Body of pancreas (tissue), 4 donors: ENCODE data around the gene BPGM. TPM values are rescaled to one million over a fixed set of nuclear protein-coding genes. Genes with fewer than 3 reads are reported as not detected.
A peak's percentile ranks its signal among the peaks of the same experiment; 100 is the strongest.

Source experiments
- ATAC-seq: fragments of 150-250 bp; one replicate; pipeline ENCODE4 v1.9.1; 2016
- DNase-seq, 4 donors: peaks; one replicate each; pipeline ENCODE4 v3.0.0-alpha.2; 2019
- H3K27ac ChIP-seq, 4 donors: fragments of 200-600 bp; sonication (generic); 1 replicate in 3 of 4; 2 replicates in 1 of 4; pipeline versions ENCODE4 v1.5.1 to v1.6.1; 2016 to 2019; ENCODE audit warnings: mild to moderate bottlenecking in 1 of 4, mixed read lengths in 1 of 4, moderate library complexity in 1 of 4
- H3K27me3 ChIP-seq, 2 donors: fragments of 200-600 bp; sonication (generic); one replicate each; pipeline ENCODE4 v1.6.0; 2016; ENCODE audit warnings: mild to moderate bottlenecking in 1 of 2
- H3K36me3 ChIP-seq, 2 donors: fragments of 200-600 bp; sonication (generic); replicated peaks in 1 of 2; 2 replicates each; pipeline ENCODE4 v1.5.1; 2016; ENCODE audit warnings: low read depth in 2 of 2; ENCODE audit not compliant: insufficient read depth in 1 of 2
- H3K4me1 ChIP-seq: fragments of 200-600 bp; sonication (generic); one replicate; pipeline ENCODE4 v1.6.0; 2016
- H3K4me3 ChIP-seq, 2 donors: fragments of 200-600 bp; sonication (generic); 1 replicate in 1 of 2; 2 replicates in 1 of 2; pipeline ENCODE4 v1.5.1; 2016 to 2019
- H3K9me3 ChIP-seq, 3 donors: fragments of 200-600 bp; sonication (generic); 1 replicate in 2 of 3; 2 replicates in 1 of 3; pipeline ENCODE4 v1.5.1; 2016
- POLR2A ChIP-seq, 3 donors: fragments of 450-650 bp; IDR thresholded peaks; one replicate each; pipeline ENCODE4 v1.6.1; 2016; ENCODE audit warnings: antibody characterized with exemption in 3 of 3, mild to moderate bottlenecking in 2 of 3
- whole genome bisulfite sequencing, 2 donors: methylation state at CpG; one replicate each; pipeline ENCODE4 v1.1.5; 2017; 5-methylcytosine and 5-hydroxymethylcytosine counted together
- intact Hi-C: fragments of 100-400 bp; cut with DNase I; formaldehyde crosslinking; loops from one replicate; pipeline ENCODE4 v1.15.1; 2023
- total RNA-seq, 2 donors: library from RNA; depleted of rRNA; stranded (reverse); fragments of >200 nt; gene quantifications; one replicate each; pipeline ENCODE4 v1.1.0, GENCODE V29; 2016
- TF ChIP-seq, protein P1 (sequence below), 7 experiments: fragments of 450-650 bp in 4 of 7; fragments of 200-600 bp in 3 of 7; sonication (generic) in 3 of 7; IDR thresholded peaks; one replicate each; pipeline ENCODE4 v1.5.1; 2016 to 2019; ENCODE audit warnings: antibody characterized with exemption in 7 of 7

Gene BPGM
- total RNA-seq, 2 donors from 2014 or later, result 2.6 to 7.8 TPM

- Histone ChIP-seq H3K27me3 (no peaks in the 10 kb centered on the region), H3K36me3 (no peaks in the 10 kb centered on the region), H3K4me1 (peaks cover 32% of the 10 kb centered on the region), H3K9me3 (no peaks in the 10 kb centered on the region), H3K4me3 (no peak overlapping the region), H3K27ac (peak overlapping the region in 1 of 4 donors; percentile 27)
- 89 to 94% methylated on average over 1 of the region's 1 CpG for WGBS, 2 donors
- DNase-seq (peak in 2 of 4 donors; percentile 7 to 36), ATAC-seq (no peak)
- intact Hi-C loops, result no loop called here
- TF ChIP-seq POLR2A (IDR thresholded peaks at IDR 0.05), result no peak
- TF ChIP-seq, protein P1, sequence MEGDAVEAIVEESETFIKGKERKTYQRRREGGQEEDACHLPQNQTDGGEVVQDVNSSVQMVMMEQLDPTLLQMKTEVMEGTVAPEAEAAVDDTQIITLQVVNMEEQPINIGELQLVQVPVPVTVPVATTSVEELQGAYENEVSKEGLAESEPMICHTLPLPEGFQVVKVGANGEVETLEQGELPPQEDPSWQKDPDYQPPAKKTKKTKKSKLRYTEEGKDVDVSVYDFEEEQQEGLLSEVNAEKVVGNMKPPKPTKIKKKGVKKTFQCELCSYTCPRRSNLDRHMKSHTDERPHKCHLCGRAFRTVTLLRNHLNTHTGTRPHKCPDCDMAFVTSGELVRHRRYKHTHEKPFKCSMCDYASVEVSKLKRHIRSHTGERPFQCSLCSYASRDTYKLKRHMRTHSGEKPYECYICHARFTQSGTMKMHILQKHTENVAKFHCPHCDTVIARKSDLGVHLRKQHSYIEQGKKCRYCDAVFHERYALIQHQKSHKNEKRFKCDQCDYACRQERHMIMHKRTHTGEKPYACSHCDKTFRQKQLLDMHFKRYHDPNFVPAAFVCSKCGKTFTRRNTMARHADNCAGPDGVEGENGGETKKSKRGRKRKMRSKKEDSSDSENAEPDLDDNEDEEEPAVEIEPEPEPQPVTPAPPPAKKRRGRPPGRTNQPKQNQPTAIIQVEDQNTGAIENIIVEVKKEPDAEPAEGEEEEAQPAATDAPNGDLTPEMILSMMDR (IDR thresholded peaks at IDR 0.05), result no peak
Observed at GRCh38 chr7:134643131-134643530, 3.5 kb upstream of the BPGM start.

- Histone ChIP-seq H3K4me1 (peaks cover 28% of the 10 kb centered on the region), H3K36me3 (no peaks in the 10 kb centered on the region), H3K9me3 (no peaks in the 10 kb centered on the region), H3K27ac (peak overlapping the region in 3 of 4 donors; percentile 60 to 82 (median 76)), H3K27me3 (no peaks in the 10 kb centered on the region), H3K4me3 (peak overlapping the region; percentile 53 to 68)
- 20 to 23% methylated on average over 5 of the region's 5 CpGs for WGBS, 2 donors
- intact Hi-C loops, result no loop called here
- TF ChIP-seq POLR2A (IDR thresholded peaks at IDR 0.05), result no peak
- TF ChIP-seq, protein P1 (IDR thresholded peaks at IDR 0.05), result no peak
- ATAC-seq (no peak), DNase-seq (no peak)
Observed at GRCh38 chr7:134645478-134645877, 1.2 kb upstream of the BPGM start.

DNA sequence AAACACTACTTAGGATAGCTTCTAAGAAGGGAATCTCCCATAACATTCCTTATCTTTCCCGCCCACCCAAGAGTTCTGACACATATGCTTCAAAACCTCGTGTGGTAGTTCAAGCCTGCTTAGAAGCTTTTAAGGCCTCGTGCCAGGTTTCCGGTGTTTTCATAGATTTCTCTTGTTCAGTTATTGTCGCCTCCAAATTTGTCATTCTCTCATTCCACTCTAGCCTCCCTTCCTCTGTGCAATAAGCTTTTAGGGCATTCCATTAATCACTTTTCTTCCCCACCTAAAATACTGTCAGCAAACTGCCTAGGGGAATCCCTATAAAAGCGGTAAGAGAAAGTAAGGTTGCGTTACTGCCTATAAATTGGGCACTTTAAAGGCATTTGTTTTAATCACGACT is 718 bp upstream of the BPGM start:
- Histone ChIP-seq H3K27ac (peak overlapping the region in 3 of 4 donors; percentile 60 to 82 (median 76)), H3K9me3 (no peaks in the 10 kb centered on the region), H3K27me3 (no peaks in the 10 kb centered on the region), H3K36me3 (no peaks in the 10 kb centered on the region), H3K4me3 (peak overlapping the region; percentile 53 to 68), H3K4me1 (peaks cover 28% of the 10 kb centered on the region)
- 0 to 2% methylated on average over 8 of the region's 8 CpGs for WGBS, 2 donors
- intact Hi-C loops, result no loop called here
- DNase-seq, result peak in 3 of 4 donors; percentile 12 to 26 (median 15)
- TF ChIP-seq, protein P1 (IDR thresholded peaks at IDR 0.05), result no peak
- TF ChIP-seq POLR2A (IDR thresholded peaks at IDR 0.05), result no peak
- no peak for ATAC-seq

DNA sequence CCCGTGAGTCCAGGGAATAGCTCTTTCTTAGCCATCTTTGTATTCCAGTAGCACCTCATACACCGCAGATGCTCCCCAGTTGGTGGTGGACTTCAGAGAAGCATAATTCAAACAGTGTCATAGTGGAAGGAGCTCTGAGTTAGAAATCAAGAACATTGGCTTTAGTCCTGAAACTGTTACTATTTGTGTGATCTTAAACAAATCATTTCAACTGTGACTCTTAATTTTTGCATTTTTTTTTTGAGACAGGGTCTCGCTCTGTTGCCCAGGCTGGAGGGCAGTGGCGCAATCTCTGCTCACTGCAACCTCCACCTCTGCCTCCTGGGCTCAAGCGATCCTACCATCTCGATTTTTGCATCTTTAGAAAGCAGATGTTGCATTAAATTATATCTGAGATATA is 1.8 kb downstream of the BPGM start:
- intact Hi-C loops, result no loop called here
- peaks cover 23% of the 10 kb centered on the region for H3K4me1 ChIP-seq
- no peaks in the 10 kb centered on the region for H3K9me3 ChIP-seq
- 89 to 92% methylated on average over 6 of the region's 6 CpGs for WGBS, 2 donors
- DNase-seq (no peak), ATAC-seq (no peak)
- H3K27me3 ChIP-seq, result no peaks in the 10 kb centered on the region
- TF ChIP-seq POLR2A (IDR thresholded peaks at IDR 0.05), result no peak
- TF ChIP-seq, protein P1 (IDR thresholded peaks at IDR 0.05), result no peak
- H3K36me3 ChIP-seq, result no peaks in the 10 kb centered on the region
- no peak overlapping the region for H3K4me3 ChIP-seq
- H3K27ac ChIP-seq, result no peak overlapping the region

DNA sequence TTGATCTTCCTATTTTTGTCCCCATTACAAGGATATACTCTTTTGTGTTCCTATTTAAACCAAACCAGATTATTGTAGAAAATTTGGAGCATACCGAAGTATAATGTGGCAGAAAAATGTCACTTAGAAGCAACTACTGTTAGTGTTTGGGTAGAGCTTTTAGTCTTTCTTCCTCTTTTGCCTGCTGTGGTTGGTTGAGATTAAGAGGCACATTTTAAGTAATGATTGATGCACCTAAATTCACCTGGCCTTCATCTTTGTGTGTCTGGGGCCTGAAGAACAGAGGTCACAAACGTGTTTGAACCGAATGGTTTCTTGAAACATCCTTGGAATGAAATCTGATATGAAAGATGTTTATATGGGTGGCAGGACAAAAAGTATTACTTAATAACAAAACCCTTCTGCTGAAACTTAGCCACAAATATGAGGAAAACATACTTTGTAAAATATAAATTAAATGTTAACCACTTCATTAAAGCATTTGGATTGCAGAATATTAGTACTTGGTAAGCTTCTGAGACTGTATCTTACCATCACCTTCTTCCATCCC is 2.6 kb downstream of the BPGM start:
- Histone ChIP-seq H3K4me3 (no peak overlapping the region), H3K36me3 (no peaks in the 10 kb centered on the region), H3K27me3 (no peaks in the 10 kb centered on the region), H3K4me1 (peaks cover 20% of the 10 kb centered on the region), H3K9me3 (no peaks in the 10 kb centered on the region), H3K27ac (no peak overlapping the region)
- ATAC-seq (no peak), DNase-seq (no peak)
- TF ChIP-seq, protein P1 (IDR thresholded peaks at IDR 0.05), result no peak
- no peak for TF ChIP-seq POLR2A (IDR thresholded peaks at IDR 0.05)
- 45 to 55% methylated on average over 3 of the region's 3 CpGs for WGBS, 2 donors
- intact Hi-C loops, result no loop called here
